HG03064 (cell line): Measurements from ENCODE around the gene SRSF11.
"Not testable (repeated sequence)": the region's sequence is repeated elsewhere in the genome, so short reads cannot be mapped to it uniquely, and the experiment has no call there.

ENCODE experiments used
- ATAC-seq: cut with Tn5 transposase; IDR thresholded peaks from one replicate; pipeline ENCODE4 v1.9.1; 2021; ENCODE audit warnings: low read depth; ENCODE audit not compliant: unreplicated experiment

SRSF11 gene

GRCh38 chr1:70221238-70222121, at the start of gene SRSF11:
Gene SRSF11, plus strand, starts transcription at chr1:70221380. Its CDS starts 257 bp downstream, at chr1:70221637.
- peak; percentile 96 for ATAC-seq

- no peak for ATAC-seq
These were observed 49.7 kb upstream of the SRSF11 start for GRCh38 chr1:70171512-70171911.

- ATAC-seq: not testable (repeated sequence)
These were observed 36.0 kb upstream of the SRSF11 start for GRCh38 chr1:70185181-70185580.

- no peak for ATAC-seq
These were observed 32.7 kb upstream of the SRSF11 start for GRCh38 chr1:70188522-70188921.

- no peak for ATAC-seq
These were observed 31.0 kb upstream of the SRSF11 start for GRCh38 chr1:70190180-70190579.

GRCh38 chr1:70192446-70192845, 28.7 kb upstream of the SRSF11 start:
- not testable (repeated sequence) for ATAC-seq

GRCh38 chr1:70194601-70195000, 26.6 kb upstream of the SRSF11 start:
- ATAC-seq: no peak

GRCh38 chr1:70195342-70195741, 25.8 kb upstream of the SRSF11 start:
- ATAC-seq: peak; percentile 66

GRCh38 chr1:70196333-70196732, 24.8 kb upstream of the SRSF11 start:
- ATAC-seq: no peak

GRCh38 chr1:70200065-70200464, 21.1 kb upstream of the SRSF11 start:
- ATAC-seq: no peak

- no peak for ATAC-seq
These were observed 18.9 kb upstream of the SRSF11 start for GRCh38 chr1:70202173-70202758.

GRCh38 chr1:70204139-70204538, 17.0 kb upstream of the SRSF11 start:
- no peak for ATAC-seq

- no peak for ATAC-seq
These were observed 16.6 kb upstream of the SRSF11 start for GRCh38 chr1:70204600-70204999.

- ATAC-seq: peak; percentile 40
These were observed 16.1 kb upstream of the SRSF11 start for GRCh38 chr1:70205071-70205433.

GRCh38 chr1:70205434-70206118, 15.6 kb upstream of the SRSF11 start, which contains the start of gene LRRC40:
Gene LRRC40, minus strand, starts transcription at chr1:70205579. Its CDS starts 39 bp downstream, at chr1:70205540.
- ATAC-seq: peak; percentile 90

- not testable (repeated sequence) for ATAC-seq
These were observed 14.3 kb upstream of the SRSF11 start for GRCh38 chr1:70206833-70207232.

GRCh38 chr1:70207492-70207891, 13.7 kb upstream of the SRSF11 start:
- ATAC-seq: no peak

GRCh38 chr1:70208292-70208691, 12.9 kb upstream of the SRSF11 start:
- no peak for ATAC-seq

- no peak for ATAC-seq
These were observed 10.4 kb upstream of the SRSF11 start for GRCh38 chr1:70210820-70211219.

GRCh38 chr1:70211541-70211940, 9.6 kb upstream of the SRSF11 start:
- no peak for ATAC-seq

GRCh38 chr1:70220015-70220414, 1.2 kb upstream of the SRSF11 start:
- ATAC-seq: no peak
